Jurkat, Clone E6-1 (cell line): Measurements from ENCODE around the gene CD55.

Source experiments
- DNase-seq: peaks from one replicate; pipeline ENCODE4 v3.0.0-alpha.2; 2011; ENCODE audit warnings: low read depth, low spot score
- H3K4me3 ChIP-seq: 2 replicates; pipeline ENCODE4 v1.5.1; 2011; ENCODE audit warnings: mild to moderate bottlenecking, low read length, control low read depth, moderate library complexity

The CD55 gene

GRCh38 chr1:207345644-207346477 is 24.4 kb downstream of the CD55 start:
- no peak for DNase-seq
- H3K4me3 ChIP-seq, result no peak overlapping the region

- no peak overlapping the region for H3K4me3 ChIP-seq
- no peak for DNase-seq
These were observed 25.0 kb downstream of the CD55 start for GRCh38 chr1:207346513-207346912.

- H3K4me3 ChIP-seq, result no peak overlapping the region
- no peak for DNase-seq
These were observed 28.5 kb downstream of the CD55 start for GRCh38 chr1:207349979-207350378.

GRCh38 chr1:207352554-207352953 is 31.1 kb downstream of the CD55 start:
- no peak for DNase-seq
- no peak overlapping the region for H3K4me3 ChIP-seq

GRCh38 chr1:207355060-207355459 is 33.6 kb downstream of the CD55 start:
- no peak overlapping the region for H3K4me3 ChIP-seq
- DNase-seq, result no peak

- no peak for DNase-seq
- H3K4me3 ChIP-seq, result no peak overlapping the region
These were observed 34.2 kb downstream of the CD55 start for GRCh38 chr1:207355513-207356295.

- no peak overlapping the region for H3K4me3 ChIP-seq
- DNase-seq, result no peak
These were observed 39.6 kb downstream of the CD55 start for GRCh38 chr1:207361029-207361428.

- no peak overlapping the region for H3K4me3 ChIP-seq
- no peak for DNase-seq
These were observed 40.4 kb downstream of the CD55 start for GRCh38 chr1:207361889-207362288.

- no peak overlapping the region for H3K4me3 ChIP-seq
- peak; percentile 54 for DNase-seq
These were observed 41.7 kb downstream of the CD55 start for GRCh38 chr1:207362962-207363860.

- DNase-seq, result no peak
- no peak overlapping the region for H3K4me3 ChIP-seq
These were observed 42.4 kb downstream of the CD55 start for GRCh38 chr1:207363871-207364270.

- DNase-seq, result no peak
- H3K4me3 ChIP-seq, result no peak overlapping the region
These were observed 43.1 kb downstream of the CD55 start for GRCh38 chr1:207364614-207365013.

- DNase-seq, result no peak
- no peak overlapping the region for H3K4me3 ChIP-seq
These were observed 43.6 kb downstream of the CD55 start for GRCh38 chr1:207365063-207365462.

GRCh38 chr1:207366022-207366421 is 44.5 kb downstream of the CD55 start:
- no peak overlapping the region for H3K4me3 ChIP-seq
- no peak for DNase-seq

GRCh38 chr1:207388721-207389120 is 67.2 kb downstream of the CD55 start:
- DNase-seq, result no peak
- H3K4me3 ChIP-seq, result no peak overlapping the region

GRCh38 chr1:207389728-207390464 is 68.4 kb downstream of the CD55 start:
- H3K4me3 ChIP-seq, result no peak overlapping the region
- no peak for DNase-seq

- no peak for DNase-seq
- no peak overlapping the region for H3K4me3 ChIP-seq
These were observed 72.1 kb downstream of the CD55 start for GRCh38 chr1:207393610-207394009.

GRCh38 chr1:207396168-207396746 is 74.8 kb downstream of the CD55 start:
- DNase-seq, result no peak
- H3K4me3 ChIP-seq, result no peak overlapping the region

GRCh38 chr1:207397525-207397926 is 76.0 kb downstream of the CD55 start:
- DNase-seq, result no peak
- no peak overlapping the region for H3K4me3 ChIP-seq

GRCh38 chr1:207398986-207399385 is 77.5 kb downstream of the CD55 start:
- H3K4me3 ChIP-seq, result no peak overlapping the region
- no peak for DNase-seq
